Urinary bladder (tissue), 4 donors: ENCODE data around the gene L3MBTL1. TPM values are rescaled to one million over a fixed set of nuclear protein-coding genes. Genes with fewer than 3 reads are reported as not detected.

Experiments
- DNase-seq: peaks from one replicate; pipeline ENCODE4 v3.0.0-alpha.2; 2015; ENCODE audit errors: extremely low spot score
- H3K27ac ChIP-seq: one replicate; pipeline ENCODE4 v1.5.1; 2013; ENCODE audit warnings: low read depth, mild to moderate bottlenecking, moderate library complexity
- H3K36me3 ChIP-seq: one replicate; pipeline ENCODE4 v1.6.1; 2013; ENCODE audit warnings: mild to moderate bottlenecking, moderate library complexity; ENCODE audit not compliant: insufficient read depth
- H3K4me1 ChIP-seq: one replicate; pipeline ENCODE4 v1.6.1; 2013; ENCODE audit warnings: mild to moderate bottlenecking, moderate library complexity; ENCODE audit not compliant: insufficient read depth
- H3K4me3 ChIP-seq: one replicate; pipeline ENCODE4 v1.5.1; 2013; ENCODE audit warnings: low read depth, low read length
- WGBS: extraction: QIAGEN DNeasy Blood & Tissue Kit; methylation state at CpG from one replicate; pipeline ENCODE4 v1.1.7; 2013; 5-methylcytosine and 5-hydroxymethylcytosine counted together
- polyA plus RNA-seq: library from polyadenylated mRNA; stranded (reverse); fragments of 200-250 nt; gene quantifications from one replicate; pipeline ENCODE4 v1.2.3, GENCODE V29; 2013
- total RNA-seq: library from RNA; depleted of rRNA; stranded (reverse); fragments of >200 nt; gene quantifications from one replicate; pipeline ENCODE4 v1.2.3, GENCODE V29; 2014
- donor health status: healthy with polysubstance abuse.
- donor health status: healthy.

Gene L3MBTL1
- total RNA-seq = 14.5 TPM
- 5.6 TPM for polyA plus RNA-seq

GRCh38 chr20:43507150-43508080 is at the start of gene L3MBTL1:
Gene L3MBTL1, plus strand, starts transcription at chr20:43507697. Its CDS starts 5,807 bp downstream, at chr20:43513504.
- WGBS = 4% methylated on average over 95 of the region's 95 CpGs
- H3K4me3 ChIP-seq = peak within 1 kb of the TSS; percentile 43
- no peaks in the 10 kb centered on the region for H3K36me3 ChIP-seq
- H3K27ac ChIP-seq = no peak within 1 kb of the TSS
- H3K4me1 ChIP-seq = no peaks in the 10 kb centered on the region
- DNase-seq = no peak

GRCh38 chr20:43458422-43458924 is 49.0 kb upstream of the L3MBTL1 start:
- WGBS = under 1% methylated on average over 41 of the region's 41 CpGs
- DNase-seq = no peak
- Histone ChIP-seq H3K36me3 (peaks cover 5% of the 10 kb centered on the region), H3K4me3 (peak overlapping the region; percentile 99), H3K4me1 (no peaks in the 10 kb centered on the region), H3K27ac (peak overlapping the region; percentile 100)

- no peak overlapping the region for H3K27ac ChIP-seq
- 51% methylated on average over 12 of the region's 12 CpGs for WGBS
- no peak for DNase-seq
- H3K36me3 ChIP-seq = peaks cover 5% of the 10 kb centered on the region
- no peaks in the 10 kb centered on the region for H3K4me1 ChIP-seq
- peak overlapping the region; percentile 99 for H3K4me3 ChIP-seq
Observed at GRCh38 chr20:43459022-43459942, 48.2 kb upstream of the L3MBTL1 start.

GRCh38 chr20:43460172-43460829 is 47.2 kb upstream of the L3MBTL1 start:
- no peak for DNase-seq
- Histone ChIP-seq H3K4me1 (no peaks in the 10 kb centered on the region), H3K36me3 (peaks cover 7% of the 10 kb centered on the region), H3K4me3 (no peak overlapping the region), H3K27ac (no peak overlapping the region)
- WGBS = 93% methylated on average over 23 of the region's 23 CpGs

GRCh38 chr20:43460830-43461200 is 46.7 kb upstream of the L3MBTL1 start:
- 93% methylated on average over 10 of the region's 10 CpGs for WGBS
- H3K4me3 ChIP-seq = no peak overlapping the region
- no peaks in the 10 kb centered on the region for H3K4me1 ChIP-seq
- no peak for DNase-seq
- H3K27ac ChIP-seq = no peak overlapping the region
- H3K36me3 ChIP-seq = peaks cover 10% of the 10 kb centered on the region

GRCh38 chr20:43461894-43462659 is 45.4 kb upstream of the L3MBTL1 start:
- no peak for DNase-seq
- 87% methylated on average over 3 of the region's 3 CpGs for WGBS
- Histone ChIP-seq H3K36me3 (peaks cover 10% of the 10 kb centered on the region), H3K27ac (no peak overlapping the region), H3K4me1 (no peaks in the 10 kb centered on the region), H3K4me3 (no peak overlapping the region)

DNA sequence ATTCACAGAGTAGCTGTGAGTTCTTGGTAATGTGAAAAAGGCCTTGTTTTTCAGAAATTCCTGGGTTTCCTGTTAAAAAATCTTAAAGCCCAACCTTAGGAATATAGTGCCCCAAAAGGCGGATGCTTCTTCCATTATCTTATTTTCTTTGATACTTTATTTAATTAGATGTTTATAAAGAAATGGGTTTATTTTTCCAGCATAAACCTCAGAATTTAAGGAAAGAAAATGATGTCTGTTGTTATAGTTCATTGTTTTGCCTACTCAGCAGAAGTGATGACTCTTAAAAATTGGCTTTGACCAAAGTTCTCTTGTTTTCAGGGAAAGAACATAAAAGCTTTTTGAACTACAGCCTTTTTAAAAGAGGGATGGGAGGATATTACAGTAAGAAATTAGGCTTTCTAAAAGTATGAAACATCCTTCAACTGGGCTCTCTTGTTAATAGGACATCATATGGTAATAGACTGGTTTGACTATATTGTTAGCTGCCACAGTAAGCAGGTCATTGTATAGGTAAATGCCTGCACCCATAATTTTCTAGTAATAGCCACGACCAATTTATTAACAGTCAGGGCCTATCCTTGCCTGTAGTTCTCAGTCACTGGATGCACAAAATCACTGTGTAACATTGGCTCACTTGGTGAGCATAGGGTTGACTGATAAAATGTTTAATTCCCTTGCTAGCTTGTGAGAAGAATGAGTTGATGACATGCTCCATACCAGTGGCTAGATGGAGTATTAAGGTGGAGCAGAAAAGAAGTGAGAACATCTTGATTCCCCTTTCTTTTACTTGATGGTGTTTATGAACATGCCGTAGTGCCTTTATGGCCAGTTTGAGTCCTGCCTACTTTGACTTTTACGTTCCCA is 44.6 kb upstream of the L3MBTL1 start:
- DNase-seq = no peak
- no peak overlapping the region for H3K4me3 ChIP-seq
- WGBS = 86% methylated on average over 4 of the region's 4 CpGs
- H3K36me3 ChIP-seq = peaks cover 10% of the 10 kb centered on the region
- H3K4me1 ChIP-seq = no peaks in the 10 kb centered on the region
- no peak overlapping the region for H3K27ac ChIP-seq

DNA sequence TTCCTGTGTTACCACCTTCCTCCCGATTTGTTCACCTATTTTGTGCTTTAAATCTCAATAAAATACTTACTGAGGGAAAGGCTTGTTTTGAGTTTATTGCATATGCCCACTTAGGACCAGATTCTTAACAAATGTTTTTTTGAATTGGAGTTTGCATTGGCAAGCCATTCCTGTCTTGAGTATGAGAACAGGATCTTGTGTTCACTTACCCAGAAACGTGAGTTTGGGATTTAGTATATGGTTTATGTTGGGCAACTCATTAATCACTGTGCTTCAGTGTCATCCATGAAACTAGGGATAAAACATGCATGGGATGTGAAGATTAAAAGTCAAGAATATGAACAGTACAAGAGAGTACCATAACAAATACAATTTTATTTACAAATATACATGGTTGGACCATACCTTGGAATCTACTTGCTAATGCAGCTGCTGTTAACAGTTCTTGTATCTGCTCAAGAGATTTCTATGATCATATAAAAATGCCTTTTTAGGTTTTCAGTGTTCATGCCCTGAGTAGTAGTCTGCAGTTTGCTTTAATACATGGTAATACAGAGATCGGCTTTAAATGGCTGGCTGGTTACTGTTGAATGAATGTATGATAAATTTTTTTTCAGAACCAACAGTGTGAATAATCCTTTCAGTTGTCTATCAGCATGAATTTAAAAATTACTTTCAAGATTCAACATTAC is 43.8 kb upstream of the L3MBTL1 start:
- no peak for DNase-seq
- H3K4me3 ChIP-seq = no peak overlapping the region
- no peak overlapping the region for H3K27ac ChIP-seq
- no peaks in the 10 kb centered on the region for H3K4me1 ChIP-seq
- peaks cover 11% of the 10 kb centered on the region for H3K36me3 ChIP-seq
- 65% methylated on average over 3 of the region's 3 CpGs for WGBS

DNA sequence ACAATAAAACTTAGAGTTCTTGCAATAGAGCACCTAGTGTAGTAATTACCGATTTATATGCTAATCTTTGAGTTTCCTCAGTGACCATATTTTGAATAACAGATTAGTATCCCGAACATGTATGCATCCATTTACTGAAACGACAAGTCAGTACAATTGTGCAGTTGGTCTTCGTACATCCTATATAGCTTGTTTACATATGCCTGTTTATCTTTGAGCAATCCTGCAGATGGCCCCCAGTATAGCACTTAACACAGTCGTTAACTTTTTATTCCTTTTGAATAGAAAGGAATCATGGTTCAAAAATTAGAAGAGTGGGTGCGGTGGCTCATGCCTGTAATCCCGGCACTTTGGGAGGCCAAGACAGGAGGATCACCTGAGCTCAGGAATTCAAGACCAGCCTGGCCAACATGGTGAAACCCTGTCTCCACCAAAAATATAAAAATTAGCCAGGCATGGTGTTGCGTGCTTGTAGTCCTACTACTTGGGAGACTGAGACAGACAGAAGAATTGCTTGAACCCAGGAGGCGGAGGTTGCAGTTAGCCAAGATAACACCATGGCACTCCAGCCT is 43.2 kb upstream of the L3MBTL1 start:
- 83% methylated on average over 9 of the region's 9 CpGs for WGBS

DNA sequence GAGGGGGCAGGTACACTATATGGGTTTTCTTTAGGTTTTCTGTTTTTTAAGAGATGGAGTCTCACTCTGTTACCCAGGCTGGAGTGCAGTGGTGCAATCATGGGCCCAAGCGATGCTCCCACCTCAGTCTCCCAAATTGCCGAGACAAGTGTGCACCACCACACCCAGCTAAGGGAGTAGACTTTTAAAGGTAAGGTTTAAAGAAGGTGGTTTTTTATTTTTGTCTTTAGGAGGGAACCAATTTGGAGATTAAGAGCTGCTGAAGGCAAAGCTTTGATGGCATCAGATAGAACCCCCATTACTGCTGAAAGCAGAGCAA is 41.9 kb upstream of the L3MBTL1 start:
- H3K4me1 ChIP-seq = no peaks in the 10 kb centered on the region
- 97% methylated on average over 2 of the region's 2 CpGs for WGBS
- H3K36me3 ChIP-seq = peaks cover 12% of the 10 kb centered on the region
- H3K27ac ChIP-seq = no peak overlapping the region
- no peak overlapping the region for H3K4me3 ChIP-seq
- DNase-seq = no peak

More for the DNA sequence above, 43.2 kb upstream of the L3MBTL1 start:
- no peak for DNase-seq
- Histone ChIP-seq H3K36me3 (peaks cover 14% of the 10 kb centered on the region), H3K4me3 (no peak overlapping the region), H3K4me1 (no peaks in the 10 kb centered on the region), H3K27ac (no peak overlapping the region)

GRCh38 chr20:43467589-43467988 is 39.9 kb upstream of the L3MBTL1 start:
- H3K36me3 ChIP-seq = peaks cover 12% of the 10 kb centered on the region
- no peak for DNase-seq
- no peak overlapping the region for H3K4me3 ChIP-seq
- no peak overlapping the region for H3K27ac ChIP-seq
- 97% methylated on average over 1 of the region's 1 CpG for WGBS
- no peaks in the 10 kb centered on the region for H3K4me1 ChIP-seq
